G401 (cell line): ENCODE results near the gene ABHD12B. TPM values are rescaled to one million over a fixed set of nuclear protein-coding genes. Genes with fewer than 3 reads are reported as not detected.

Experiments
- DNase-seq: peaks from one replicate; pipeline ENCODE4 v3.0.0-alpha.2; 2015; ENCODE audit warnings: low spot score
- in situ Hi-C: cut with HindIII; loops from 2 replicates; pipeline ENCODE4 v1.10.0; 2016; ENCODE audit warnings: low sequenced_read_pairs, mixed read lengths
- total RNA-seq: library from RNA; depleted of rRNA; stranded (reverse); fragments of >200 nt; shearing (Covaris generic); gene quantifications from 2 replicates; pipeline ENCODE4 v1.2.3, GENCODE V29; 2014; rRNA removed

The ABHD12B gene
- total RNA-seq, 1 experiment from 2014 or later: not detected

DNA sequence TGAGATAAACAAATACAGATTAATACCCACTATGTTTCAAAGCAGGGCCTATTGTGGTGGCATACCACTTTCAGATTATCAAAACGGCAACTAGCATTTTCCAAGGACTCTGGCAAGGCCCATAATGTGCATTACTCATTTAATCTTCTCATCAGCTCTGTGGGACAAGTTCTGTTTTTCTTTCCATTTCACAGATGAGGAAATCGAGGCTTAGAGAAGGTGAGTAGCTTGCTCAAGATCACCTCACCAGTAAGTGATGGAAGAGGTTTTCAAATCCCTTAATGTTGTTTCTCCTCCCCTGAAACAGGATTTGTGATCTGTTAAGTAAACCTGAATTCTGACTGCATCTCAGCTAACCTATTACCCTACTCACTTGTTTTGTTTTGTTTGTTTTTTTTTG is 76.4 kb downstream of the ABHD12B start:
- in situ Hi-C loops: no loop called here
- no peak for DNase-seq

DNA sequence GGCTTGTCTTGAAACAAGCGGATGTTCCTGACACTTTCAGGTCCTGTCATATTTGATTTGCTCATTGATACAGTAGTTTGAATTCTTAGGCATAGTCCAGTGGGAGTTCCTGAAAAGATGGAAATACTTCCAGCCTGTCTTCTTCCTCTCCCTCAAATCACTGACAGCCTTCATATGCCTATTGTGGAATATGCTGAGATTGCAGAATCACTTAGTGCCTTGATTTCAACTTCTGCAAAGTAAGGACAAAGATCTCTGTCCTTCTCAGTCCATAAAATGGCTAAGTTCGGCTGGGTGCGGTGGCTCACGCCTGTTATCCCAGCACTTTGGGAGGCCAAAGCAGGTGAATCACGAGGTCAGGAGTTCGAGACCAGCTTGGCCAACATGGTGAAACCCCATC is 79.2 kb downstream of the ABHD12B start:
- no peak for DNase-seq
- in situ Hi-C loops: no loop called here

GRCh38 chr14:50953502-50953901 is 81.6 kb downstream of the ABHD12B start:
- in situ Hi-C loops: no loop called here
- no peak for DNase-seq

Other genes with a start within 250 kb of the ABHD12B start
- gene SAV1, start 203.7 kb upstream of the ABHD12B start, total RNA-seq: 28.8 and 29.8 TPM in 2 replicates
- gene NIN, start 40.9 kb upstream of the ABHD12B start, total RNA-seq: 0.37 and 3.6 TPM in 2 replicates
- gene PYGL, start 72.4 kb downstream of the ABHD12B start, total RNA-seq: 0.68 and 1.4 TPM in 2 replicates
- gene TRIM9, start 223.1 kb downstream of the ABHD12B start, total RNA-seq: 0.31 and 0.41 TPM in 2 replicates